GM23338 (cell line): ENCODE data around the gene SH3BGR. TPM values are rescaled to one million over a fixed set of nuclear protein-coding genes. Genes with fewer than 3 reads are reported as not detected.

ENCODE experiments used
- ATAC-seq: fragments of 200-7000 bp; cut with Tn5 transposase; 3 replicates; pipeline ENCODE4 v1.9.1; 2020
- DNase-seq: peaks from one replicate; pipeline ENCODE4 v3.0.0-alpha.2; 2015; ENCODE audit warnings: low spot score
- H2AFZ ChIP-seq: fragments of 200-600 bp; sonication (generic); 2 replicates; pipeline ENCODE4 v1.8.0; 2016; ENCODE audit warnings: antibody characterized with exemption, mild to moderate bottlenecking, moderate library complexity
- H3F3A ChIP-seq: fragments of 200-600 bp; sonication (generic); replicated peaks from 2 replicates; pipeline ENCODE4 v1.8.0; 2017; ENCODE audit warnings: antibody characterized with exemption, mixed run types, low read depth
- H3K27ac ChIP-seq: fragments of 200-600 bp; sonication (generic); 2 replicates; pipeline ENCODE4 v1.6.1; 2016; ENCODE audit warnings: low read depth
- H3K27me3 ChIP-seq: fragments of 200-600 bp; sonication (generic); 2 replicates; pipeline ENCODE4 v1.8.0; 2016; ENCODE audit warnings: mild to moderate bottlenecking, mixed run types, moderate library complexity; ENCODE audit not compliant: insufficient read depth
- H3K36me3 ChIP-seq: fragments of 200-600 bp; sonication (generic); 2 replicates; pipeline ENCODE4 v1.8.0; 2016; ENCODE audit warnings: mild to moderate bottlenecking; ENCODE audit not compliant: insufficient read depth
- H3K4me1 ChIP-seq: fragments of 200-600 bp; sonication (generic); 2 replicates; pipeline ENCODE4 v1.8.0; 2016; ENCODE audit warnings: mild to moderate bottlenecking, moderate library complexity; ENCODE audit not compliant: insufficient read depth
- H3K4me2 ChIP-seq: fragments of 200-600 bp; sonication (generic); 2 replicates; pipeline ENCODE4 v1.7.1; 2017; ENCODE audit warnings: mixed run types
- H3K4me3 ChIP-seq: fragments of 200-600 bp; sonication (generic); 2 replicates; pipeline ENCODE4 v1.6.1; 2016; ENCODE audit warnings: mixed run types
- H3K79me2 ChIP-seq: fragments of 200-600 bp; sonication (generic); replicated peaks from 2 replicates; pipeline ENCODE4 v1.8.0; 2017; ENCODE audit warnings: mild to moderate bottlenecking; ENCODE audit not compliant: insufficient read depth
- H3K9me2 ChIP-seq: fragments of 200-600 bp; sonication (generic); 2 replicates; pipeline ENCODE4 v1.8.0; 2017; ENCODE audit not compliant: insufficient read depth
- H4K20me1 ChIP-seq: fragments of 200-600 bp; sonication (generic); replicated peaks from 2 replicates; pipeline ENCODE4 v1.8.0; 2017; ENCODE audit warnings: mild to moderate bottlenecking; ENCODE audit not compliant: insufficient read depth
- H3K27ac Mint-ChIP-seq: 2 replicates; pipeline ENCODE4 v1.8.0; 2020; ENCODE audit warnings: inconsistent platforms, mild to moderate bottlenecking, moderate library complexity, mixed read lengths
- H3K27me3 Mint-ChIP-seq: 3 replicates; pipeline ENCODE4 v1.8.0; 2022; ENCODE audit warnings: low read depth, mild to moderate bottlenecking, moderate library complexity, mixed read lengths, inconsistent platforms; ENCODE audit not compliant: insufficient read depth, poor library complexity
- H3K36me3 Mint-ChIP-seq: 3 replicates; pipeline ENCODE4 v1.8.0; 2021; ENCODE audit warnings: low read depth, mild to moderate bottlenecking, inconsistent platforms, moderate library complexity, mixed read lengths
- H3K4me1 Mint-ChIP-seq: 3 replicates; pipeline ENCODE4 v1.8.0; 2020; ENCODE audit warnings: mild to moderate bottlenecking, inconsistent platforms, mixed read lengths
- H3K4me3 Mint-ChIP-seq: 3 replicates; pipeline ENCODE4 v1.8.0; 2021; ENCODE audit warnings: moderate library complexity, mild to moderate bottlenecking, inconsistent platforms, mixed read lengths
- H3K9me3 Mint-ChIP-seq: 3 replicates; pipeline ENCODE4 v1.8.0; 2020; ENCODE audit warnings: moderate library complexity, mild to moderate bottlenecking, inconsistent platforms, mixed read lengths
- CREB1 ChIP-seq: fragments of 250-450 bp; sonication (Bioruptor Pico); IDR thresholded peaks from 2 replicates; pipeline ENCODE4 v1.5.0; 2020; ENCODE audit warnings: low read depth, mild to moderate bottlenecking, moderate library complexity
- EZH2phosphoT487 ChIP-seq: fragments of 200-600 bp; sonication (generic); IDR thresholded peaks from one replicate; pipeline ENCODE4 v1.8.1; 2018; ENCODE audit warnings: antibody characterized with exemption; ENCODE audit not compliant: unreplicated experiment
- JUNB ChIP-seq: IDR thresholded peaks from one replicate; pipeline ENCODE4 v1.6.1; 2016; ENCODE audit warnings: antibody characterized with exemption; ENCODE audit not compliant: unreplicated experiment
- NANOG ChIP-seq: IDR thresholded peaks from 2 replicates; pipeline ENCODE4 v1.6.1; 2016; ENCODE audit warnings: antibody characterized with exemption, borderline replicate concordance
- POLR2AphosphoS5 ChIP-seq: IDR thresholded peaks from 2 replicates; pipeline ENCODE4 v1.6.1; 2016; ENCODE audit warnings: antibody characterized with exemption, low read depth
- STAT1 ChIP-seq: IDR thresholded peaks from one replicate; pipeline ENCODE4 v1.6.1; 2016; ENCODE audit warnings: antibody characterized with exemption; ENCODE audit not compliant: unreplicated experiment
- ZNF114 ChIP-seq: fragments of 250-450 bp; sonication (Bioruptor Pico); IDR thresholded peaks from 2 replicates; pipeline ENCODE4 v1.5.0; 2020; ENCODE audit warnings: mild to moderate bottlenecking, moderate library complexity
- ZNF331 ChIP-seq: fragments of 250-450 bp; sonication (Bioruptor Pico); IDR thresholded peaks from 2 replicates; pipeline ENCODE4 v1.5.0; 2020; ENCODE audit warnings: low read depth, mild to moderate bottlenecking, moderate library complexity
- polyA plus RNA-seq: library from polyadenylated mRNA; unstranded; fragments of >200 nt; fragmentation: Nextera tagmentation; extraction: Ambion mirVana; gene quantifications from 2 replicates; pipeline ENCODE4 v1.2.1, GENCODE V29; 2016
- total RNA-seq: library from RNA; depleted of rRNA; stranded (reverse); fragments of >200 nt; shearing (Covaris generic); gene quantifications from 2 replicates; pipeline ENCODE4 v1.2.3, GENCODE V29; 2014
- TF ChIP-seq, protein P1 (sequence below), 2 experiments: fragments of 200-600 bp in 1 of 2; sonication (generic) in 1 of 2; conservative IDR thresholded peaks; 2 replicates each; pipeline versions ENCODE4 v1.5.1 to v1.6.1; 2016 to 2017; ENCODE audit warnings: antibody characterized with exemption in 2 of 2, low read depth in 2 of 2, mild to moderate bottlenecking in 2 of 2, moderate library complexity in 1 of 2
- TF ChIP-seq, protein P2 (sequence below): IDR thresholded peaks from one replicate; pipeline ENCODE4 v1.6.1; 2018; ENCODE audit warnings: antibody characterized with exemption; ENCODE audit not compliant: unreplicated experiment
- TF ChIP-seq, protein P3 (sequence below): fragments of 250-450 bp; sonication (Bioruptor Pico); IDR thresholded peaks from 2 replicates; pipeline ENCODE4 v1.5.0; 2020; ENCODE audit warnings: mild to moderate bottlenecking, moderate library complexity

Gene SH3BGR
- total and polyA plus RNA-seq, 2 experiments from 2014 or later: 5.9 to 18.9 TPM

DNA sequence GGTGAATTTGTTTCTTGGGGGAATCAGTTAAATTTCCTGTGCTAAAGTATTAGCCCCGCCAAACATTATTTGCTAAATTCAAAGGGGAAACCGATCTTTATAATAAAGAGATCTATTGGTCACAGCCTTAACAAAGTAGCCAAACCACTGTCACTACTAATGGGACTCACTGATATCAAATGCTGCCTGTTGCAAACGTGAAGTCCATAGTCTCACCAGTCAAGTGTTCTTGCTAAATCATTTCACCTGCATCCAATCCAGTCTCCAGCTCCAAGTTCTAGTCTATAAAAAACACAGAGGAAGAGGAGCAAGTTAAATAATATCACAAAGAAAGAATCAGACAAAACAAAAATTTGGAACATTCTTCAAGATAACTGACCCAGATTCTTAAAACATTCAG, 30.1 kb downstream of the SH3BGR start:
- Mint-ChIP-seq H3K27ac (no peak overlapping the region), H3K4me1 (no peaks in the 10 kb centered on the region), H3K9me3 (no peaks in the 10 kb centered on the region), H3K36me3 (no peaks in the 10 kb centered on the region), H3K27me3 (no peaks in the 10 kb centered on the region), H3K4me3 (no peak overlapping the region)
- DNase-seq (no peak), ATAC-seq (no peak)
- H3K4me1 ChIP-seq: no peaks in the 10 kb centered on the region
- no peaks in the 10 kb centered on the region for H3K36me3 ChIP-seq
- no peaks in the 10 kb centered on the region for H3K27me3 ChIP-seq
- no peaks in the 10 kb centered on the region for H3K79me2 ChIP-seq
- H3F3A ChIP-seq: no peaks in the 10 kb centered on the region
- H3K9me2 ChIP-seq: no peaks in the 10 kb centered on the region
- no peak overlapping the region for H3K4me3 ChIP-seq
- H2AFZ ChIP-seq: no peak overlapping the region
- TF ChIP-seq POLR2AphosphoS5: no peak
- no peak for TF ChIP-seq EZH2phosphoT487
- TF ChIP-seq, protein P1, sequence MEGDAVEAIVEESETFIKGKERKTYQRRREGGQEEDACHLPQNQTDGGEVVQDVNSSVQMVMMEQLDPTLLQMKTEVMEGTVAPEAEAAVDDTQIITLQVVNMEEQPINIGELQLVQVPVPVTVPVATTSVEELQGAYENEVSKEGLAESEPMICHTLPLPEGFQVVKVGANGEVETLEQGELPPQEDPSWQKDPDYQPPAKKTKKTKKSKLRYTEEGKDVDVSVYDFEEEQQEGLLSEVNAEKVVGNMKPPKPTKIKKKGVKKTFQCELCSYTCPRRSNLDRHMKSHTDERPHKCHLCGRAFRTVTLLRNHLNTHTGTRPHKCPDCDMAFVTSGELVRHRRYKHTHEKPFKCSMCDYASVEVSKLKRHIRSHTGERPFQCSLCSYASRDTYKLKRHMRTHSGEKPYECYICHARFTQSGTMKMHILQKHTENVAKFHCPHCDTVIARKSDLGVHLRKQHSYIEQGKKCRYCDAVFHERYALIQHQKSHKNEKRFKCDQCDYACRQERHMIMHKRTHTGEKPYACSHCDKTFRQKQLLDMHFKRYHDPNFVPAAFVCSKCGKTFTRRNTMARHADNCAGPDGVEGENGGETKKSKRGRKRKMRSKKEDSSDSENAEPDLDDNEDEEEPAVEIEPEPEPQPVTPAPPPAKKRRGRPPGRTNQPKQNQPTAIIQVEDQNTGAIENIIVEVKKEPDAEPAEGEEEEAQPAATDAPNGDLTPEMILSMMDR (conservative IDR thresholded peaks at IDR 0.05; ENCODE audit: low read depth in 2 of 2): no peak
- H3K27ac ChIP-seq: no peak overlapping the region
- H3K4me2 ChIP-seq: no peak overlapping the region
- H4K20me1 ChIP-seq: no peaks in the 10 kb centered on the region

DNA sequence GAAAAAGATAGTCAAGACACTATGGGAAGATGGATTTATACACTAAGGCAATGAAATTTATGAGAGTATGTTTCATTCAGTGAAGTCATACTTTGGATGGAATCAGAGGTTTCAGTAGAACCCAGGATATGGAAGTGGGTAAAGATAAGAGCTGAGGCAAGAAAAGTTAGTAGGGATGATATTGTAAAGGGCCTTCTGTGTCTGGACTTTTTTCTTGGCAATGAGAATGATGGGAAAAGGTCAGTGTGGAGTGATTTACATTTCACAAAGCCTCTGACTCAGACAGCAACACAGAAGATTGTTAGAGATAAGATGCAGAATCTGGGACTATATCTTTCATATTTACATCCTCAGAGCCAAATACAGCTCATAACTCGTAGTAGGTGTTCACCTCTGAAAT, 32.1 kb downstream of the SH3BGR start:
- H3K27me3 ChIP-seq: no peaks in the 10 kb centered on the region
- H3K9me3 Mint-ChIP-seq: no peaks in the 10 kb centered on the region

More for the DNA sequence above, 32.1 kb downstream of the SH3BGR start:
- TF ChIP-seq, protein P2, sequence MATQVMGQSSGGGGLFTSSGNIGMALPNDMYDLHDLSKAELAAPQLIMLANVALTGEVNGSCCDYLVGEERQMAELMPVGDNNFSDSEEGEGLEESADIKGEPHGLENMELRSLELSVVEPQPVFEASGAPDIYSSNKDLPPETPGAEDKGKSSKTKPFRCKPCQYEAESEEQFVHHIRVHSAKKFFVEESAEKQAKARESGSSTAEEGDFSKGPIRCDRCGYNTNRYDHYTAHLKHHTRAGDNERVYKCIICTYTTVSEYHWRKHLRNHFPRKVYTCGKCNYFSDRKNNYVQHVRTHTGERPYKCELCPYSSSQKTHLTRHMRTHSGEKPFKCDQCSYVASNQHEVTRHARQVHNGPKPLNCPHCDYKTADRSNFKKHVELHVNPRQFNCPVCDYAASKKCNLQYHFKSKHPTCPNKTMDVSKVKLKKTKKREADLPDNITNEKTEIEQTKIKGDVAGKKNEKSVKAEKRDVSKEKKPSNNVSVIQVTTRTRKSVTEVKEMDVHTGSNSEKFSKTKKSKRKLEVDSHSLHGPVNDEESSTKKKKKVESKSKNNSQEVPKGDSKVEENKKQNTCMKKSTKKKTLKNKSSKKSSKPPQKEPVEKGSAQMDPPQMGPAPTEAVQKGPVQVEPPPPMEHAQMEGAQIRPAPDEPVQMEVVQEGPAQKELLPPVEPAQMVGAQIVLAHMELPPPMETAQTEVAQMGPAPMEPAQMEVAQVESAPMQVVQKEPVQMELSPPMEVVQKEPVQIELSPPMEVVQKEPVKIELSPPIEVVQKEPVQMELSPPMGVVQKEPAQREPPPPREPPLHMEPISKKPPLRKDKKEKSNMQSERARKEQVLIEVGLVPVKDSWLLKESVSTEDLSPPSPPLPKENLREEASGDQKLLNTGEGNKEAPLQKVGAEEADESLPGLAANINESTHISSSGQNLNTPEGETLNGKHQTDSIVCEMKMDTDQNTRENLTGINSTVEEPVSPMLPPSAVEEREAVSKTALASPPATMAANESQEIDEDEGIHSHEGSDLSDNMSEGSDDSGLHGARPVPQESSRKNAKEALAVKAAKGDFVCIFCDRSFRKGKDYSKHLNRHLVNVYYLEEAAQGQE: no peak
- TF ChIP-seq ZNF114 (CRISPR knock-in tag) (no peak), STAT1 (no peak), ZNF331 (no peak), NANOG (no peak), JUNB (no peak), CREB1 (CRISPR knock-in tag) (no peak)
- TF ChIP-seq, protein P3, sequence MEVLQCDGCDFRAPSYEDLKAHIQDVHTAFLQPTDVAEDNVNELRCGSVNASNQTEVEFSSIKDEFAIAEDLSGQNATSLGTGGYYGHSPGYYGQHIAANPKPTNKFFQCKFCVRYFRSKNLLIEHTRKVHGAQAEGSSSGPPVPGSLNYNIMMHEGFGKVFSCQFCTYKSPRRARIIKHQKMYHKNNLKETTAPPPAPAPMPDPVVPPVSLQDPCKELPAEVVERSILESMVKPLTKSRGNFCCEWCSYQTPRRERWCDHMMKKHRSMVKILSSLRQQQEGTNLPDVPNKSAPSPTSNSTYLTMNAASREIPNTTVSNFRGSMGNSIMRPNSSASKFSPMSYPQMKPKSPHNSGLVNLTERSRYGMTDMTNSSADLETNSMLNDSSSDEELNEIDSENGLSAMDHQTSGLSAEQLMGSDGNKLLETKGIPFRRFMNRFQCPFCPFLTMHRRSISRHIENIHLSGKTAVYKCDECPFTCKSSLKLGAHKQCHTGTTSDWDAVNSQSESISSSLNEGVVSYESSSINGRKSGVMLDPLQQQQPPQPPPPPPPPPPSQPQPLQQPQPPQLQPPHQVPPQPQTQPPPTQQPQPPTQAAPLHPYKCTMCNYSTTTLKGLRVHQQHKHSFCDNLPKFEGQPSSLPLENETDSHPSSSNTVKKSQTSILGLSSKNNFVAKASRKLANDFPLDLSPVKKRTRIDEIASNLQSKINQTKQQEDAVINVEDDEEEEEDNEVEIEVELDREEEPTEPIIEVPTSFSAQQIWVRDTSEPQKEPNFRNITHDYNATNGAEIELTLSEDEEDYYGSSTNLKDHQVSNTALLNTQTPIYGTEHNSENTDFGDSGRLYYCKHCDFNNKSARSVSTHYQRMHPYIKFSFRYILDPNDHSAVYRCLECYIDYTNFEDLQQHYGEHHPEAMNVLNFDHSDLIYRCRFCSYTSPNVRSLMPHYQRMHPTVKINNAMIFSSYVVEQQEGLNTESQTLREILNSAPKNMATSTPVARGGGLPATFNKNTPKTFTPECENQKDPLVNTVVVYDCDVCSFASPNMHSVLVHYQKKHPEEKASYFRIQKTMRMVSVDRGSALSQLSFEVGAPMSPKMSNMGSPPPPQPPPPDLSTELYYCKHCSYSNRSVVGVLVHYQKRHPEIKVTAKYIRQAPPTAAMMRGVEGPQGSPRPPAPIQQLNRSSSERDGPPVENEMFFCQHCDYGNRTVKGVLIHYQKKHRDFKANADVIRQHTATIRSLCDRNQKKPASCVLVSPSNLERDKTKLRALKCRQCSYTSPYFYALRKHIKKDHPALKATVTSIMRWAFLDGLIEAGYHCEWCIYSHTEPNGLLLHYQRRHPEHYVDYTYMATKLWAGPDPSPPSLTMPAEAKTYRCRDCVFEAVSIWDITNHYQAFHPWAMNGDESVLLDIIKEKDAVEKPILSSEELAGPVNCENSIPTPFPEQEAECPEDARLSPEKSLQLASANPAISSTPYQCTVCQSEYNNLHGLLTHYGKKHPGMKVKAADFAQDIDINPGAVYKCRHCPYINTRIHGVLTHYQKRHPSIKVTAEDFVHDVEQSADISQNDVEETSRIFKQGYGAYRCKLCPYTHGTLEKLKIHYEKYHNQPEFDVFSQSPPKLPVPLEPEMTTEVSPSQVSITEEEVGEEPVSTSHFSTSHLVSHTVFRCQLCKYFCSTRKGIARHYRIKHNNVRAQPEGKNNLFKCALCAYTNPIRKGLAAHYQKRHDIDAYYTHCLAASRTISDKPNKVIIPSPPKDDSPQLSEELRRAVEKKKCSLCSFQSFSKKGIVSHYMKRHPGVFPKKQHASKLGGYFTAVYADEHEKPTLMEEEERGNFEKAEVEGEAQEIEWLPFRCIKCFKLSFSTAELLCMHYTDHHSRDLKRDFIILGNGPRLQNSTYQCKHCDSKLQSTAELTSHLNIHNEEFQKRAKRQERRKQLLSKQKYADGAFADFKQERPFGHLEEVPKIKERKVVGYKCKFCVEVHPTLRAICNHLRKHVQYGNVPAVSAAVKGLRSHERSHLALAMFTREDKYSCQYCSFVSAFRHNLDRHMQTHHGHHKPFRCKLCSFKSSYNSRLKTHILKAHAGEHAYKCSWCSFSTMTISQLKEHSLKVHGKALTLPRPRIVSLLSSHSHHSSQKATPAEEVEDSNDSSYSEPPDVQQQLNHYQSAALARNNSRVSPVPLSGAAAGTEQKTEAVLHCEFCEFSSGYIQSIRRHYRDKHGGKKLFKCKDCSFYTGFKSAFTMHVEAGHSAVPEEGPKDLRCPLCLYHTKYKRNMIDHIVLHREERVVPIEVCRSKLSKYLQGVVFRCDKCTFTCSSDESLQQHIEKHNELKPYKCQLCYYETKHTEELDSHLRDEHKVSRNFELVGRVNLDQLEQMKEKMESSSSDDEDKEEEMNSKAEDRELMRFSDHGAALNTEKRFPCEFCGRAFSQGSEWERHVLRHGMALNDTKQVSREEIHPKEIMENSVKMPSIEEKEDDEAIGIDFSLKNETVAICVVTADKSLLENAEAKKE (CRISPR knock-in tag): no peak
- Histone ChIP-seq H3K79me2 (no peaks in the 10 kb centered on the region), H3K4me1 (no peaks in the 10 kb centered on the region), H3K4me3 (no peak overlapping the region), H3K4me2 (no peak overlapping the region), H3F3A (no peaks in the 10 kb centered on the region), H4K20me1 (no peaks in the 10 kb centered on the region), H3K36me3 (no peaks in the 10 kb centered on the region), H3K27ac (no peak overlapping the region), H2AFZ (no peak overlapping the region), H3K9me2 (no peaks in the 10 kb centered on the region)
- no peak overlapping the region for H3K27ac Mint-ChIP-seq
- H3K27me3 Mint-ChIP-seq: no peaks in the 10 kb centered on the region
- DNase-seq (no peak), ATAC-seq (no peak)
- no peaks in the 10 kb centered on the region for H3K36me3 Mint-ChIP-seq
- H3K4me3 Mint-ChIP-seq: no peak overlapping the region
- H3K4me1 Mint-ChIP-seq: no peaks in the 10 kb centered on the region
